Heart right ventricle (tissue), 16 donors: ENCODE data around the gene HTR3A. TPM values are rescaled to one million over a fixed set of nuclear protein-coding genes. Genes with fewer than 3 reads are reported as not detected.

Experiments
- ATAC-seq, 8 donors: fragments of 200-7000 bp; cut with Tn5 transposase; one replicate each; pipeline ENCODE4 v1.9.1; 2020; ENCODE audit warnings: mild to moderate bottlenecking in 8 of 8, moderate library complexity in 8 of 8, moderate number of reproducible peaks in 1 of 8
- DNase-seq, 2 donors: peaks; one replicate each; pipeline ENCODE4 v3.0.0-alpha.2; 2020
- H3K27ac ChIP-seq, 10 donors: fragments of 200-600 bp; sonication (generic) in 2 of 10; one replicate each; pipeline versions ENCODE4 v1.5.0 to v1.8.0; 2020 to 2022; ENCODE audit warnings: mild to moderate bottlenecking in 3 of 10
- H3K27me3 ChIP-seq, 7 donors: fragments of 200-600 bp; one replicate each; pipeline ENCODE4 v1.8.0; 2021 to 2022; ENCODE audit warnings: mild to moderate bottlenecking in 2 of 7
- H3K36me3 ChIP-seq, 9 donors: fragments of 200-600 bp; sonication (generic) in 1 of 9; one replicate each; pipeline versions ENCODE4 v1.5.0 to v1.8.0; 2020 to 2022; ENCODE audit warnings: mild to moderate bottlenecking in 2 of 9
- H3K4me1 ChIP-seq, 9 donors: fragments of 200-600 bp; sonication (generic) in 1 of 9; one replicate each; pipeline versions ENCODE4 v1.5.0 to v1.8.0; 2020 to 2022; ENCODE audit warnings: mild to moderate bottlenecking in 4 of 9
- H3K4me3 ChIP-seq, 10 donors: fragments of 200-600 bp; sonication (generic) in 2 of 10; one replicate each; pipeline versions ENCODE4 v1.5.0 to v1.8.0; 2020 to 2022; ENCODE audit warnings: mild to moderate bottlenecking in 7 of 10, moderate library complexity in 2 of 10
- H3K9me3 ChIP-seq, 11 donors: fragments of 200-600 bp in 10 of 11; sonication (generic) in 2 of 11; one replicate each; pipeline versions ENCODE4 v1.5.0 to v1.8.0; 2013 to 2022; ENCODE audit warnings: mild to moderate bottlenecking in 2 of 11, control low read depth in 1 of 11, moderate library complexity in 1 of 11
- WGBS, 2 donors: extraction: QIAGEN DNeasy Blood & Tissue Kit; methylation state at CpG; one replicate each; pipeline ENCODE4 v1.1.7; 2013; ENCODE audit warnings: inconsistent platforms in 1 of 2; 5-methylcytosine and 5-hydroxymethylcytosine counted together
- intact Hi-C, 10 donors: fragments of 100-400 bp; cut with DNase I; formaldehyde crosslinking; loops; one replicate each; pipeline versions ENCODE4 v1.11.1 to v1.14.2; 2022
- polyA plus RNA-seq, 2 donors: library from polyadenylated mRNA; stranded (reverse); fragments of 200-250 nt; gene quantifications; one replicate each; pipeline ENCODE4 v1.2.3, GENCODE V29; 2013
- total RNA-seq, 10 donors: library from RNA; stranded (reverse); fragmentation: NEBNext Ultra II Directional in 3 of 10; extraction: Animal tissue kit (Norgen Biotek cat#: 25700) in 3 of 10; gene quantifications; one replicate each; pipeline versions ENCODE4 v1.2.1 to v1.2.4, GENCODE V29; 2021 to 2023
- TF ChIP-seq, protein P1 (sequence below), 9 donors: fragments of 200-600 bp; sonication (generic) in 2 of 9; IDR thresholded peaks; one replicate each; pipeline versions ENCODE4 v1.5.0 to v1.8.0; 2021 to 2022; ENCODE audit warnings: antibody characterized with exemption in 9 of 9, mild to moderate bottlenecking in 5 of 9, moderate library complexity in 1 of 9
- donor health status: Arrhythmogenic right ventricular cardiomyopathy.
- donor health status: ischemic (EF 13 %, LVEDD 7.1; RV severe dilation, severe dysfunction).
- donor health status: healthy with polysubstance abuse.
- donor health status: DM: no; HTN: yes; CAD: no.
- donor health status: DM: no; HTN: no; CAD: no.
- donor health status: ischemic (EF 25% LVEDD 6.9; RV normal size, moderate dysfunction).
- donor health status: ischemic (EF 25% LVEDD 5.7; RV mildly dilated, moderate dysfunction).
- donor health status: healthy.
- donor health status: DM: yes; HTN: yes; CAD: no.
- donor health status: Ischemic cardiomyopathy.
- donor health status: ischemic (EF 35%, LVEDD 5.7; RV mildly dilated, moderate dysfunction).
- donor health status: nonischemic (EF 11% LVEDD 7.7; RV severe dilation, severe dysfunction).
- donor health status: DM: yes; HTN: yes; CAD: no.
- donor health status: PGD.
- donor health status: ischemic (EF 29% LVEDD 5.4; RV normal size, mild dysfunction).
- donor health status: nonischemic (EF 23%, LVEDD 6.1; RV moderate dilation, normal function).

HTR3A gene
- total and polyA plus RNA-seq, 12 donors, result 0.07 to 0.16 TPM; not detected in 10

DNA sequence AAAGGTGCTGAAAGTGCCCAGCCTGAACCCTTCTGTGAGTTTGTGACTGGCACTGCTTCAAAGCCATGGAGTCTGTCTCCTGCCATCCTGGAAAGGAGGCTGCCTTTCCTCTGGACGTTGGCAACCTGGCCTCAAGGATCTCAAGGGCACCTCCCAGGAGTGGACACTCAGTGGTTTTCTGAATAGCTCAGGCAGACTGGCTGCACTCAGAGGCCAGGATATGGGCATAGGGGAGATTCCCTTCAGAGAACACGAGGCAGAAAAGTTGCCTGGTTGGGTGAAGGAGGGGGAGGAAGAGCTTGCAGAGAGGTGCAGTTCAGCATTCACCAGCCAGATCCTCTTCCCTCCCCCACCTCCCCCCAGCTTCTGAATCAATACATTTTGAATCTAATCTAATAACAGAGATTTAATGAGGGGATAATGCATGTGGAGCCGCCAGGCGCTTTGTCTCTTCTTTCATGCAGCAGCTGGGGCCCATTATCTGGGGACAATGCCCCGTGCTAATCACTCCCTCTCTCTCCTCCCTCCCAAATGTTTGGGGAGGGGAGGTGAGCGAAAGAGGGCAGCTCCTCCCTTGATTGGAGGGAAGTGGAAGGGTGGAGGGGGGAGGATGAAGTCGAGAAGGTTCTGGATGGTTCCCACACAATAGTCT is 17.7 kb downstream of the HTR3A start:
- TF ChIP-seq, protein P1, sequence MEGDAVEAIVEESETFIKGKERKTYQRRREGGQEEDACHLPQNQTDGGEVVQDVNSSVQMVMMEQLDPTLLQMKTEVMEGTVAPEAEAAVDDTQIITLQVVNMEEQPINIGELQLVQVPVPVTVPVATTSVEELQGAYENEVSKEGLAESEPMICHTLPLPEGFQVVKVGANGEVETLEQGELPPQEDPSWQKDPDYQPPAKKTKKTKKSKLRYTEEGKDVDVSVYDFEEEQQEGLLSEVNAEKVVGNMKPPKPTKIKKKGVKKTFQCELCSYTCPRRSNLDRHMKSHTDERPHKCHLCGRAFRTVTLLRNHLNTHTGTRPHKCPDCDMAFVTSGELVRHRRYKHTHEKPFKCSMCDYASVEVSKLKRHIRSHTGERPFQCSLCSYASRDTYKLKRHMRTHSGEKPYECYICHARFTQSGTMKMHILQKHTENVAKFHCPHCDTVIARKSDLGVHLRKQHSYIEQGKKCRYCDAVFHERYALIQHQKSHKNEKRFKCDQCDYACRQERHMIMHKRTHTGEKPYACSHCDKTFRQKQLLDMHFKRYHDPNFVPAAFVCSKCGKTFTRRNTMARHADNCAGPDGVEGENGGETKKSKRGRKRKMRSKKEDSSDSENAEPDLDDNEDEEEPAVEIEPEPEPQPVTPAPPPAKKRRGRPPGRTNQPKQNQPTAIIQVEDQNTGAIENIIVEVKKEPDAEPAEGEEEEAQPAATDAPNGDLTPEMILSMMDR (IDR thresholded peaks at IDR 0.05), result no peak
- H3K27me3 ChIP-seq, result peaks cover 0 to 38% (median 18%) of the 10 kb centered on the region in 7 donors
- DNase-seq (no peak), ATAC-seq (no peak)
- no peak overlapping the region for H3K27ac ChIP-seq
- no peaks in the 10 kb centered on the region for H3K9me3 ChIP-seq
- H3K4me3 ChIP-seq, result no peak overlapping the region
- no peaks in the 10 kb centered on the region for H3K36me3 ChIP-seq
- intact Hi-C loops, result loop anchor here in 9 of 10 donors (5.0 to 10.0 kb wide), 5 partner anchors 95 to 772 kb away; no protein-coding TSS in a partner anchor
- H3K4me1 ChIP-seq, result no peaks in the 10 kb centered on the region
- 20 to 21% methylated on average over 7 of the region's 7 CpGs for whole genome bisulfite sequencing, 2 donors

DNA sequence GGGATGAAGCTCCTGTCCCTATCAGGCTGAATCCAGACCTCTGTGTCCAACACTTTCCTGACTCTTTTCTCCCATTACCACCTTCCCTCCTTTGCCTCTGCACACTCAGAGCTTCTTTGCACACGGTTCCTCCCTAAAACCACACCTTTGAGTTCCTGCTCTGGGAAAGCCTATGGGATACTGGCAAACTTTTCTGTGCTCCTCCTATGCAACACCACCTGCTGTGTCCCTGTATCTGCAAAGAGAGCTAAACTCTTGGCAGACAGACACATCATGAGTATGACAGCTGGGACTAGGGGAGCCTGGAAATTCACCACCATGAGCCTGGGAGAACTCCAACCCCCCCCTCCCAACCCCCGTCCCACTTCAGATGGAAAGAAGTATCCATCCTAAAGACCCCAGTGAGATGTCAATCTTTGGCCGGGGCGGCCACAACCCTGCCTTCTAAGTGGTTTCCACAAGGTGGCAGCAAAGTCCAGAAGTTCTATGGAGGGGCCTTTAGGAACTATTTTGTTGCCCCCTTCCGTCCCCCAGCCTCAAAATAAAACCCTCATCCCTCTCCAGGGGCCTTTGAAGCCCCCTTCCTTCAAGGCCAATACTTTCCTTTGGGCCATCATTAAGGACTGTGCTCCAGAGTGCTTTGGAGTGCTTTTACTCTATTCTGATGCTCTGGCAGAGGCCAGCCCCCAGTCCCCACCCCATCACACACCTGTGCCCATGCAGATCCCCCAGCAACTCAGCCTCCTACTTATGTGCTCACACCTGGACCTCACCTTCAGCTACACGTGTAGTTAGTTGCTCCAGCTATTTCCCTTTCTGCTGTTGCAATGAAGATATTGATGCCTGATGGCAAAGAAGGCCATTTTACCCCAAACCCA is 19.4 kb downstream of the HTR3A start:
- DNase-seq (peak in 1 of 2 donors; percentile 18), ATAC-seq (peak in 3 of 8 donors; percentile 31 to 51 (median 43))
- Histone ChIP-seq H3K27me3 (peaks cover 0 to 49% (median 21%) of the 10 kb centered on the region in 7 donors), H3K4me1 (no peaks in the 10 kb centered on the region), H3K36me3 (no peaks in the 10 kb centered on the region), H3K27ac (no peak overlapping the region), H3K4me3 (no peak overlapping the region), H3K9me3 (no peaks in the 10 kb centered on the region)
- intact Hi-C loops, result loop anchor here (1.0 to 10.0 kb wide), 8 partner anchors 97 to 770 kb away; no protein-coding TSS in a partner anchor
- TF ChIP-seq, protein P1 (IDR thresholded peaks at IDR 0.05), result peak; percentile 51 to 78 (median 73)
- WGBS, 2 donors, result 2 to 4% methylated on average over 6 of the region's 6 CpGs

DNA sequence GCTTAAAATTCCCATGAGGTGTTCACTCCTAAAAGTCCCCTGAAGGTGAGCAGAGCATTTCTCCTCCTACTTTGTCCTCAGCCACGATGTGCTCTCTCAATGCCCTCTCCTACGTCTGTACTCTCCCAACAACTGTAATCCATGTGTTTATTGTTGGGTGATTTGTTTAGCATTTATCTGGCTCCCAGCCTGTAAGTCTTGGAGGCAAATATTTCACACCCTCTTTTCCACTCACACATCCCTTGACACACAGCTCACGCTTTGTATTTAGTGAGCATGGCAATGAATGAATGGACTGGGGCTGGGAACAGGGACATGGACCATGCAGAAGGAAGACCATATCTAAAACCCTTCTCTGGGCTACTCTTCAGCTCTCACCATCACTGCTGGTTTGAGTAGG is 22.6 kb downstream of the HTR3A start:
- ATAC-seq (no peak), DNase-seq (no peak)
- Histone ChIP-seq H3K9me3 (no peaks in the 10 kb centered on the region), H3K36me3 (no peaks in the 10 kb centered on the region), H3K27ac (no peak overlapping the region), H3K4me3 (no peak overlapping the region), H3K27me3 (peaks cover 0 to 42% (median 15%) of the 10 kb centered on the region in 7 donors), H3K4me1 (no peaks in the 10 kb centered on the region)
- TF ChIP-seq, protein P1 (IDR thresholded peaks at IDR 0.05), result no peak
- intact Hi-C loops, result loop anchor here in 5 of 10 donors (2.0 to 10.0 kb wide), 4 partner anchors 103 to 767 kb away; no protein-coding TSS in a partner anchor
- WGBS, 2 donors, result 40 to 48% methylated on average over 3 of the region's 3 CpGs

DNA sequence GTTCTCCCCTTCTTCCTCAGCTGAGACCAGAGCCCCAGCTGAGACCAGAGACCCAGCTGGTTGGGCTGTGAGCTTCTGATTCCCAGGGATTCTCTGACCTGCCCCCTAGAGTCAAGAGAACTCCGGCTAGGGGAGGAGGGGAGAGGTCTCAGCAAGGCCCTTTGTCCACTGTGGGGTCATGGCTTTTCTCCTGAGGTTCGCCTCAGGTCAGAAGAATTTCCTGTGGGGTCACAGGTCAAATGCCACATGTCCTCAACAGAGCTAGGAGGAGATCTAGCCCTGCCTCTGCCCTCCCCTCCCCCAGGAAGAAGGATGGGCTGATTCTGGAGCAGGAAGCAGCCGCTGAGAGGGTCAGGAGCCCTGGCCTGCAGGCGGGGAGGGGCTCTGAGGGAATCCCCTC is 23.7 kb downstream of the HTR3A start:
- WGBS, 2 donors, result 26 to 32% methylated on average over 4 of the region's 4 CpGs
- no peaks in the 10 kb centered on the region for H3K9me3 ChIP-seq
- peaks cover 0 to 43% (median 13%) of the 10 kb centered on the region in 7 donors for H3K27me3 ChIP-seq
- H3K4me1 ChIP-seq, result no peaks in the 10 kb centered on the region
- H3K4me3 ChIP-seq, result no peak overlapping the region
- ATAC-seq, result no peak
- DNase-seq, result no peak
- H3K27ac ChIP-seq, result no peak overlapping the region
- H3K36me3 ChIP-seq, result no peaks in the 10 kb centered on the region
- TF ChIP-seq, protein P1 (IDR thresholded peaks at IDR 0.05), result no peak
- intact Hi-C loops, result loop anchor here in 5 of 10 donors (10.0 kb wide), 3 partner anchors 104 to 766 kb away; no protein-coding TSS in a partner anchor
